SK-N-MC (cell line): ENCODE results near the gene COL4A5.

ENCODE experiments used
- EZH2 ChIP-seq: fragments of 200-600 bp; sonication (generic); IDR thresholded peaks from one replicate; pipeline ENCODE4 v1.6.1; 2017; ENCODE audit warnings: antibody characterized with exemption
- POLR2AphosphoS5 ChIP-seq: IDR thresholded peaks from 2 replicates; pipeline ENCODE4 v1.6.1; 2012; ENCODE audit warnings: mild to moderate bottlenecking, low read depth, low read length, borderline replicate concordance

DNA sequence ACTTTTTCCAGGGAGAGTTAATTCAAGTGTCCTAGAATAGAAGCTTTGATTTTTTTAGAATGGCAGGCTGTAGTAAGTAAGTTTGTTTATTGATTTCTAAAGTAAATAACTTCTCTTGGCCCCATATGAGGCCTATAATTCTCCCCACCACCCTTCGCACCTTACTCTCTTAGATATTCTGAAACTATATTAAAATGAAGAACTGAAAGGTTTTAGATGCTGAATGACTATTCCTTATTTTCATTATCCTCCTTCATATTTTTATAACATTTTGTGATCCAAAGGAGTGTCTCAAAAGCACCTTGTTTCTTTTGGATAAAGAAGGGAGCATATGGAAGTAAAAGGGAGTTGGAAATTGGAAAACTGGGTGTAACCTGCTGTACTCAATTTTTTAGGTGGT, 226.5 kb downstream of the COL4A5 start:
- TF ChIP-seq POLR2AphosphoS5 = no peak
- TF ChIP-seq EZH2 = no peak
